HFFc6 (cell line): Measurements from ENCODE around the gene ADCY6. TPM values are rescaled to one million over a fixed set of nuclear protein-coding genes. Genes with fewer than 3 reads are reported as not detected.

Source experiments
- DNase-seq: peaks from one replicate; pipeline ENCODE4 v3.0.0-alpha.2; 2018
- H3K27ac Mint-ChIP-seq: 2 replicates; pipeline ENCODE4 v1.8.0; 2020; ENCODE audit warnings: mild to moderate bottlenecking, mixed read lengths
- H3K27me3 Mint-ChIP-seq: 2 replicates; pipeline ENCODE4 v1.8.0; 2021; ENCODE audit warnings: mild to moderate bottlenecking, moderate library complexity, mixed read lengths; ENCODE audit not compliant: insufficient read depth
- H3K36me3 Mint-ChIP-seq: 2 replicates; pipeline ENCODE4 v1.8.0; 2021; ENCODE audit warnings: low read depth, mixed read lengths
- H3K4me1 Mint-ChIP-seq: 2 replicates; pipeline ENCODE4 v1.8.0; 2020; ENCODE audit warnings: low read depth, mixed read lengths
- H3K4me3 Mint-ChIP-seq: 2 replicates; pipeline ENCODE4 v1.8.0; 2020; ENCODE audit warnings: mild to moderate bottlenecking, moderate library complexity, mixed read lengths
- H3K9me3 Mint-ChIP-seq: 2 replicates; pipeline ENCODE4 v1.8.0; 2020; ENCODE audit warnings: mild to moderate bottlenecking, mixed read lengths
- CTCF ChIP-seq: fragments of 200-600 bp; sonication (generic); IDR thresholded peaks from 2 replicates; pipeline ENCODE4 v1.5.0; 2021; ENCODE audit warnings: antibody characterized with exemption, mild to moderate bottlenecking
- total RNA-seq, 6 experiments: library from RNA; stranded (reverse); fragmentation: NEBNext Ultra II Directional; extraction: Animal tissue kit (Norgen Biotek cat#: 25700); gene quantifications; 2 replicates in 1 of 6; 3 replicates in 5 of 6; pipeline ENCODE4 v1.2.3, GENCODE V29; 2021

The ADCY6 gene
- total RNA-seq, 6 experiments from 2014 or later: 20.3 to 31.6 (median 22.4) TPM

- peak; percentile 98 for TF ChIP-seq CTCF
- Mint-ChIP-seq H3K4me3 (peak overlapping the region; percentile 38; the same call in 1 of the 2 replicates), H3K36me3 (no peaks in the 10 kb centered on the region), H3K27me3 (no peaks in the 10 kb centered on the region), H3K9me3 (no peaks in the 10 kb centered on the region), H3K4me1 (peaks cover 26% of the 10 kb centered on the region), H3K27ac (peak overlapping the region; percentile 72)
- peak; percentile 62 for DNase-seq
Measured at GRCh38 chr12:48795550-48796455, 6.9 kb upstream of the ADCY6 start.

DNA sequence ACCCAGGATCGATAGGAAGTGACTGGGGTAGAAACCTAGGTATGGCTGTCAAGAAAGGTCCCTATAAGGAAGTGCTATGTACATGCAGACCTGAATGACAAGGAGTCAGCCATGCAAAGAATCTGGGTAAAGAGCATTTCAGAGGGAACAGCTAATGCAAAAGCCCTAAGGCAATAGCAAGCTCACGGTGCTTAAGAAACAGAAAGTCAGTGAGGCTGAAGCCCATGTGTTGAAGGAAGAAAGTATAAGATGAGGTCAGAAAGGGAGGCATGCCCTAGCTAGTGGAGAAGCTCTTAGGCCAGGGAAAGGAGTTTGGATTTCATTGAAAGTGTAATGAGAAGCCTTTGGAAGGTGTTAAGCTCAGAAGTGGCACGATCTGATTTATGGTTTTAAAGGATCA lies 6.0 kb upstream of the ADCY6 start:
- Mint-ChIP-seq H3K27ac (peak overlapping the region; percentile 72), H3K36me3 (no peaks in the 10 kb centered on the region), H3K27me3 (no peaks in the 10 kb centered on the region), H3K4me3 (peak overlapping the region; percentile 46), H3K9me3 (no peaks in the 10 kb centered on the region), H3K4me1 (peaks cover 26% of the 10 kb centered on the region)
- peak; percentile 87 for DNase-seq
- no peak for TF ChIP-seq CTCF

DNA sequence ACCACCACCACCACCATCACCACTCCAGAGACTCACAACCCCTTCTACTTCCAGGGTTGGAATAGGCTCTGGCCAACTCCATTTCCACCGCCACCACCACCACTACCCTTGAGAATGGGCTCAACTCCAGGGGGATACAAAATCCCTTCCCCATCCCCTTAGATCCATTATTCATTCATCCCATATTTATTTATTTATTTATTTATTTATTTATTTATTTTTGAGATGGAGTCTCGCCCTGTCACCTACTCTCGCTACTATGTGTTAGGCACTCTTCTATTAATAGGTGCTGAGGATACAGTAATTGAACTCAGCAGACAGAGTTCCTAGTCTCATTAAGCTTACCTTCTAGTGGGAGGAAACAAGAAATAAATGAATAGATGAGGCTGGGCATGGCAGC lies 4.8 kb upstream of the ADCY6 start:
- Mint-ChIP-seq H3K4me1 (peaks cover 26% of the 10 kb centered on the region), H3K27ac (no peak overlapping the region), H3K4me3 (no peak overlapping the region), H3K36me3 (no peaks in the 10 kb centered on the region), H3K9me3 (no peaks in the 10 kb centered on the region), H3K27me3 (no peaks in the 10 kb centered on the region)
- DNase-seq: no peak
- no peak for TF ChIP-seq CTCF

DNA sequence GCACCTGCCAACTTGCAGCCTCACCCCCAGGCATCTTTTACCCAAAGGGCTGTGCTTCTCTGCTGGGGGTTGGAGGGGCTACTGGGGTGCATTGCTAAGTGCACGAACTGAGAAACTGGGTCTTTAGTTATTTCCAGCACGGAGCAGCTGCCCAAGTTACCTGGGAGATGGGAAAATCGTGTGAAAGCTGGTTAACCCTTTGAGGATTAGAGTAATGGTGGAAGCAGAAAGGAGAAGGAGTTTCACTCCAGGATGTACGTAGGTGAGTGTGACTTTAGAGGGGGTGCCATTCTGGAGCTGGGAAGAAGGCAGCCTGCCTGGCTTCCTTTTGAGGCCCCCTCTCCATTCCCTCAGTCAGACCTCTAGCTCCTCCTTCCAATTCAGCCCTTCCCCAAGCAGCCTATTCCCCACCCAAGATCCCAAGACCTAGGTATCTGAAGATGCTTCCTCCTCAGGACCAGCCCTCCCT lies 1.0 kb upstream of the ADCY6 start:
- Mint-ChIP-seq H3K27me3 (no peaks in the 10 kb centered on the region), H3K27ac (no peak overlapping the region), H3K9me3 (no peaks in the 10 kb centered on the region), H3K4me3 (peak overlapping the region; percentile 91), H3K36me3 (no peaks in the 10 kb centered on the region), H3K4me1 (peaks cover 29% of the 10 kb centered on the region)
- no peak for DNase-seq
- no peak for TF ChIP-seq CTCF

DNA sequence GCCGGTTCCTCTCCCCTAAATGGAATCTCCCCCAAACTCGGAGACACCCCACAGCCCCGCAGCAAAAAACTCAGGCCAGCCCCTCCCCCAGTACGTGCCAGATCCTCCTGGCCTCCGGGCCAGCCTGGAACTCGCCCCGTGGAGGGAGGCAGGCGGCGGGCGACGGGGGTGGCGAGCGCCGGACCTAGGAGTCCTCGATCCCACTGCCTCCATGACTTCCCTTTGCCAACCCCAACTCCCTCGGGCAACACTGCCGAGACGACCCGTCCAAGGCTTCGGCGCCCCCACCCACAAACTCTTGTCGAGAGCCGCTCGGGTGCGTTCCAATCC lies 400 bp downstream of the ADCY6 start:
- no peaks in the 10 kb centered on the region for H3K9me3 Mint-ChIP-seq
- no peaks in the 10 kb centered on the region for H3K27me3 Mint-ChIP-seq
- H3K27ac Mint-ChIP-seq: peak overlapping the region; percentile 73
- H3K4me1 Mint-ChIP-seq: peaks cover 23% of the 10 kb centered on the region
- no peak for DNase-seq
- peak overlapping the region; percentile 91 for H3K4me3 Mint-ChIP-seq
- no peaks in the 10 kb centered on the region for H3K36me3 Mint-ChIP-seq
- no peak for TF ChIP-seq CTCF
